NT2/D1 (cell line): ENCODE measurements around the gene ITPRIPL2.

Source experiments
- DNase-seq: peaks from one replicate; pipeline ENCODE4 v3.0.0-alpha.2; 2011; ENCODE audit warnings: low read depth, low spot score
- H3K27me3 ChIP-seq: 2 replicates; pipeline ENCODE4 v1.6.0; 2011; ENCODE audit warnings: mild to moderate bottlenecking; ENCODE audit not compliant: insufficient read length, insufficient read depth
- H3K36me3 ChIP-seq: 2 replicates; pipeline ENCODE4 v1.6.1; 2011; ENCODE audit warnings: mild to moderate bottlenecking, low read length, mixed read lengths; ENCODE audit not compliant: insufficient read depth, insufficient read length
- H3K4me1 ChIP-seq: 2 replicates; pipeline ENCODE4 v1.5.1; 2011; ENCODE audit not compliant: insufficient read depth, insufficient read length
- H3K4me3 ChIP-seq: 2 replicates; pipeline ENCODE4 v1.5.1; 2011; ENCODE audit warnings: low read depth; ENCODE audit not compliant: insufficient read length
- H3K9ac ChIP-seq: 2 replicates; pipeline ENCODE4 v1.6.0; 2011; ENCODE audit warnings: low read depth; ENCODE audit not compliant: insufficient read length
- H3K9me3 ChIP-seq: 2 replicates; pipeline ENCODE4 v1.5.1; 2011; ENCODE audit warnings: mild to moderate bottlenecking, low read length; ENCODE audit not compliant: insufficient read depth
- SUZ12 ChIP-seq: IDR thresholded peaks from 2 replicates; pipeline ENCODE4 v1.6.1; 2011; ENCODE audit not compliant: insufficient read length, insufficient read depth; ENCODE audit errors: extremely low read depth
- YY1 ChIP-seq: IDR thresholded peaks from 2 replicates; pipeline ENCODE4 v1.6.1; 2011; ENCODE audit not compliant: insufficient read length, insufficient read depth
- ZNF274 ChIP-seq: IDR thresholded peaks from 2 replicates; pipeline ENCODE4 v1.6.1; 2011; ENCODE audit warnings: mild to moderate bottlenecking, low read depth, low read length

The ITPRIPL2 gene

GRCh38 chr16:19139436-19140091 lies 25.8 kb downstream of the ITPRIPL2 start:
- no peaks in the 10 kb centered on the region for H3K9me3 ChIP-seq
- H3K4me1 ChIP-seq = peaks cover 4% of the 10 kb centered on the region
- H3K9ac ChIP-seq = no peak overlapping the region
- no peak for TF ChIP-seq SUZ12
- no peak for TF ChIP-seq ZNF274
- TF ChIP-seq YY1 = no peak
- no peak for DNase-seq
- H3K36me3 ChIP-seq = no peaks in the 10 kb centered on the region
- H3K4me3 ChIP-seq = no peak overlapping the region
- no peaks in the 10 kb centered on the region for H3K27me3 ChIP-seq

- no peaks in the 10 kb centered on the region for H3K36me3 ChIP-seq
- H3K4me1 ChIP-seq = peaks cover 4% of the 10 kb centered on the region
- no peaks in the 10 kb centered on the region for H3K27me3 ChIP-seq
- H3K4me3 ChIP-seq = no peak overlapping the region
- TF ChIP-seq SUZ12 = no peak
- no peak for TF ChIP-seq YY1
- TF ChIP-seq ZNF274 = no peak
- no peak overlapping the region for H3K9ac ChIP-seq
- DNase-seq = no peak
- H3K9me3 ChIP-seq = no peaks in the 10 kb centered on the region
Measured at GRCh38 chr16:19140396-19140795, 26.6 kb downstream of the ITPRIPL2 start.

GRCh38 chr16:19142939-19143598 lies 29.3 kb downstream of the ITPRIPL2 start:
- H3K36me3 ChIP-seq = no peaks in the 10 kb centered on the region
- no peak overlapping the region for H3K4me3 ChIP-seq
- no peak for DNase-seq
- H3K9ac ChIP-seq = no peak overlapping the region
- TF ChIP-seq YY1 = no peak
- no peak for TF ChIP-seq SUZ12
- TF ChIP-seq ZNF274 = no peak
- peaks cover 7% of the 10 kb centered on the region for H3K9me3 ChIP-seq
- H3K27me3 ChIP-seq = no peaks in the 10 kb centered on the region
- no peaks in the 10 kb centered on the region for H3K4me1 ChIP-seq

- H3K9me3 ChIP-seq = peaks cover 11% of the 10 kb centered on the region
- no peak for DNase-seq
- no peak overlapping the region for H3K9ac ChIP-seq
- H3K4me1 ChIP-seq = no peaks in the 10 kb centered on the region
- H3K4me3 ChIP-seq = no peak overlapping the region
- H3K27me3 ChIP-seq = no peaks in the 10 kb centered on the region
- no peaks in the 10 kb centered on the region for H3K36me3 ChIP-seq
- TF ChIP-seq SUZ12 (no peak), ZNF274 (no peak), YY1 (no peak)
Measured at GRCh38 chr16:19143599-19143956, 29.8 kb downstream of the ITPRIPL2 start.

- H3K27me3 ChIP-seq = no peaks in the 10 kb centered on the region
- peaks cover 11% of the 10 kb centered on the region for H3K9me3 ChIP-seq
- H3K4me3 ChIP-seq = no peak overlapping the region
- H3K36me3 ChIP-seq = no peaks in the 10 kb centered on the region
- H3K9ac ChIP-seq = no peak overlapping the region
- no peaks in the 10 kb centered on the region for H3K4me1 ChIP-seq
- TF ChIP-seq ZNF274 (no peak), SUZ12 (no peak), YY1 (no peak)
- DNase-seq = no peak
Measured at GRCh38 chr16:19145010-19145409, 31.2 kb downstream of the ITPRIPL2 start.

GRCh38 chr16:19147126-19147525 lies 33.4 kb downstream of the ITPRIPL2 start:
- DNase-seq = no peak
- H3K9ac ChIP-seq = no peak overlapping the region
- H3K9me3 ChIP-seq = peaks cover 11% of the 10 kb centered on the region
- no peak for TF ChIP-seq SUZ12
- no peaks in the 10 kb centered on the region for H3K27me3 ChIP-seq
- H3K4me3 ChIP-seq = no peak overlapping the region
- H3K4me1 ChIP-seq = no peaks in the 10 kb centered on the region
- no peaks in the 10 kb centered on the region for H3K36me3 ChIP-seq

- H3K4me1 ChIP-seq = no peaks in the 10 kb centered on the region
- TF ChIP-seq YY1 (no peak), SUZ12 (no peak), ZNF274 (no peak)
- H3K4me3 ChIP-seq = no peak overlapping the region
- H3K36me3 ChIP-seq = no peaks in the 10 kb centered on the region
- H3K27me3 ChIP-seq = no peaks in the 10 kb centered on the region
- H3K9me3 ChIP-seq = peaks cover 11% of the 10 kb centered on the region
- no peak for DNase-seq
- no peak overlapping the region for H3K9ac ChIP-seq
Measured at GRCh38 chr16:19147627-19148026, 33.9 kb downstream of the ITPRIPL2 start.
